Suprapubic skin (tissue), 3 donors: ENCODE data around the gene C3orf20.

Experiments
- CTCF ChIP-seq, 2 donors: fragments of 200-600 bp in 1 of 2; fragments of 450-650 bp in 1 of 2; sonication (generic) in 1 of 2; IDR thresholded peaks; one replicate each; pipeline ENCODE4 v1.5.1; 2016 to 2019; ENCODE audit warnings: antibody characterized with exemption in 2 of 2, mild to moderate bottlenecking in 1 of 2, moderate library complexity in 1 of 2
- POLR2A ChIP-seq, 2 donors: fragments of 450-650 bp; IDR thresholded peaks; one replicate each; pipeline ENCODE4 v1.6.1; 2017; ENCODE audit warnings: antibody characterized with exemption in 2 of 2, mild to moderate bottlenecking in 2 of 2, moderate library complexity in 2 of 2

DNA sequence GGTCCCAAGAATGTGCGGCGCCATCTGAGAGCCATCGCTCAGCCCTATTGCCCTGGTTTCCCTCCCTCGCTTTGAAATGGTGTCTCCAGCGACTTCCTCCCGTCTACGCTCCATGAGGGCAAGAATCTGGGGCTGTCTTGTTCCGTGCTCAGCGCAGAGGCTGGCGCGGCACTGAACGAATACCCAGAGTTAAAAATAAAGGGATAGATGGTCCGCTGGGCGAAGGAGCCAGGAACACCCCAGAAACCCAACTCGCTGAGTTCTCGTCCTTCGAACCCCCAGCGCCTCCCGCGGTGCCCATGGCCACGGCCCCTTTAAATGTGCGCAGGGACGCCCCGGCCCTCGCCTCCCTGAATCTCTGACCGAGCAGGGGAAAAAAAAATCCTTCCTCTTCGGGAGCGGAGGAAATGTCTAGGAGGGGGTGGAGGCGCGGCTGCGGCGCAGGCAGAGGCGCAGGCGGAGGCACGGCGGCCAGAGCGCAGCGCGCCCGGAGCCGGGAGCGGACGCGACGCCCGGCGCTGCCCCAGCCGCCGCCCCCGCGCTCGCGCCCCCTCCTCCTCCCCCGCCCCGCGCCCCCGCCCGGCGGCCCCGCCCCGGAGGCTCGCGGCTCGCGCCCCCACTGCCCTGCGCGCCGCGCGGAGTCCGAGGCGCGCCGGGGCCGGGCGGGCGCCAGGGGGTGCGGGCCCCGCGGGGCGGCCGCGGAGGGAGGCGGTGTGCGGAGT, 135.3 kb downstream of the C3orf20 start:
- no peak for TF ChIP-seq POLR2A (IDR thresholded peaks at IDR 0.05)
- no peak for TF ChIP-seq CTCF (IDR thresholded peaks at IDR 0.05)
